ENCODE measurements around the gene CD34.
"Not testable (repeated sequence)": the region's sequence is repeated elsewhere in the genome, so short reads cannot be mapped to it uniquely, and the experiment has no call there.

Gene CD34

DNA sequence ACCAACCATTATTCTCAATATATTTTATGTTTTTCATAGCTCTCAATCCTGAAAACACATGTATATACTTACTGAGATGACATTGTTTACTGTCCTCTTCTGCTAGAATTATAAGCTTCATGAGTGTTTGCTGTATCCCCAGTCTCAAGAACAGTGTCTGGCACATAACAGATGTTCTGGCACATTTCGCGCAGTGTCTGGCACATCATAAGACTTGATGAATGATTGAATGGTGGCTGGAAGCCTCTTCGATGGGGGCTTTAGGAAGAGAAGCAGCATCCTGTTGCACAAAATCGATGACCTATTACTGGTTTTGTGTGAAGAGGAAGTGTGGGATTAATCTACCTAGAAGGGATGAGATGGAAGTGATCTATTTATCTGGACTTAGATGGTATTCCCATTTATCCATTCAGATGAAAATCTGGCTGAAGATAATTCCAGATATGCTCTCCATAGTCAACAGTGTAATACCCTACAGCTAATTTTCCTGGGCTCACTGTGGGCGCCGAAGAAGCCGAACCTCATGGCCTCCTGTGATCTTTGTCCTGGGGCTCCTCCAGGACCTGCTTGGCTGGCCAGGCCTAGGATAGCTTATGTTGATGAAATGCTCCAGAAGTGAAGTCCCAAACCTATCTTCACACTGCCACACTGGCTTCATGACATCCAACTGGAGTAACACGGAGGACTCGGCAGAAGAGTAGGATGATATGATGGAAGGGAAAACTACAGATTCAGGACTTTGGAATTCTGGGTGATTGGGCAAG lies 26.5 kb downstream of the CD34 start:
- ATAC-seq (replicated peaks), result no peak
- Mint-ChIP-seq H3K27ac (no peak overlapping the region), H3K36me3 (no peaks in the 10 kb centered on the region), H3K9me3 (no peaks in the 10 kb centered on the region), H3K4me1 (peaks cover 23 to 33% of the 10 kb centered on the region in 2 donors), H3K4me3 (peak overlapping the region; percentile 51 to 67), H3K27me3 (peaks cover 0 to 11% of the 10 kb centered on the region in 2 donors)
- DNase-seq, result no peak

DNA sequence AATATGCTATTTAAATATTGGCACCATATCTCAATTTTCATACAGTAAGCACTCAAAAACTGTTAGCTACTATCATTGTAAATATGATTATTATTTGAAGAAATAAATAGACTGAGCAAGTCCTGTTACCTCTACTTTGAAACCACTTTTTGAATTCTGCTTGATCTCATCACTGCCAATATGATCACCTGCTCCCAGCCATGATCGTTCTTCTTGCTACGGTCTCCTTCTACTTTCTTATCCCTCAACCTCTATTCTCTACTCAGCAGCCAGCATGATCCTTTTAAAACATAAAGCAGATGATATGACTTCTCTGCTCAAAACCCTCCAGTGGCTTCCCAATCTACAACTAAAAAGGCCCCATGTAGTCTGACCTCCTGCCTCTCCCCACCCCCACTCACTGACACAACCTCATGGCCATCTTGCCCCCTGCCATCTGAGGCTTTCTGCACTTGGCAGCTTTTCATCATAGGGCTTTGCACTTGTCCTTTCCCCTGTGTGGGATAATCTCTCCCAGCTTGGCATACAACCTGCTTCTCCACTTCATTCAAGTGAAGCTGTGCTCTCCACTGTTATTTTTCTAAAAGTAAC lies 27.2 kb downstream of the CD34 start:
- H3K4me1 Mint-ChIP-seq, result peaks cover 21 to 29% of the 10 kb centered on the region in 2 donors
- H3K9me3 Mint-ChIP-seq, result no peaks in the 10 kb centered on the region
- no peaks in the 10 kb centered on the region for H3K36me3 Mint-ChIP-seq
- peak overlapping the region; percentile 20 for H3K27ac Mint-ChIP-seq
- H3K4me3 Mint-ChIP-seq, result peak overlapping the region; percentile 78 to 87
- DNase-seq (no peak), ATAC-seq (replicated peaks) (no peak)
- H3K27me3 Mint-ChIP-seq, result peaks cover 0 to 11% of the 10 kb centered on the region in 2 donors

GRCh38 chr1:207883104-207883651 lies 27.7 kb downstream of the CD34 start:
- H3K4me3 Mint-ChIP-seq, result peak overlapping the region; percentile 78 to 87
- DNase-seq (no peak), ATAC-seq (replicated peaks) (peak; percentile 67)
- peaks cover 0 to 11% of the 10 kb centered on the region in 2 donors for H3K27me3 Mint-ChIP-seq
- H3K9me3 Mint-ChIP-seq, result no peaks in the 10 kb centered on the region
- peaks cover 21 to 29% of the 10 kb centered on the region in 2 donors for H3K4me1 Mint-ChIP-seq
- H3K27ac Mint-ChIP-seq, result peak overlapping the region; percentile 76
- H3K36me3 Mint-ChIP-seq, result no peaks in the 10 kb centered on the region

DNA sequence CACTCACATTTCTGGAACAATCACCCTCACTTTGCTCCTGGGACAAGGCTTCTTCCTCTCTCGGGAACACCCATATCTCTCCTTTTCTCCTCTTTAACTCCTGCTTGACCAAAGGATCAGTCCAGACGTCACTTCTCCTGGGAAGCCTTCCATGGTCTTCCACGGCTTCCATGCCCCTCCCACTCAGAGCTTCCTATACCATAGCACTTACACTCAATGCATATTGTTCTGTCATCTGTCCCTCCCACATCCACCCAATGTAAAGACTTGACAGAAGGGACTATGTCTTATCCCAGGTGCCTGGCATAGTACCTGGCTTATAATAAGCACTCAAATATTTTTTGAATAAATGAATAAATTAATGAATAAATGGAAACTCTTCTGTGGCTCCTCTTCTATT lies 28.2 kb downstream of the CD34 start:
- ATAC-seq (replicated peaks) (peak; percentile 4 to 19), DNase-seq (no peak)
- no peaks in the 10 kb centered on the region for H3K9me3 Mint-ChIP-seq
- peaks cover 0 to 11% of the 10 kb centered on the region in 2 donors for H3K27me3 Mint-ChIP-seq
- no peak overlapping the region for H3K4me3 Mint-ChIP-seq
- no peaks in the 10 kb centered on the region for H3K36me3 Mint-ChIP-seq
- peaks cover 21 to 29% of the 10 kb centered on the region in 2 donors for H3K4me1 Mint-ChIP-seq
- no peak overlapping the region for H3K27ac Mint-ChIP-seq

- no peaks in the 10 kb centered on the region for H3K9me3 Mint-ChIP-seq
- H3K27me3 Mint-ChIP-seq, result no peaks in the 10 kb centered on the region
- ATAC-seq (replicated peaks) (no peak), DNase-seq (no peak)
- no peak overlapping the region for H3K4me3 Mint-ChIP-seq
- no peaks in the 10 kb centered on the region for H3K36me3 Mint-ChIP-seq
- peaks cover 20 to 43% of the 10 kb centered on the region in 2 donors for H3K4me1 Mint-ChIP-seq
- no peak overlapping the region for H3K27ac Mint-ChIP-seq
Measured at GRCh38 chr1:207878939-207879338, 32.0 kb downstream of the CD34 start.

GRCh38 chr1:207877914-207878313 lies 33.0 kb downstream of the CD34 start:
- H3K4me1 Mint-ChIP-seq, result peaks cover 20 to 43% of the 10 kb centered on the region in 2 donors
- H3K27ac Mint-ChIP-seq; H3K9me3 Mint-ChIP-seq; DNase-seq; H3K36me3 Mint-ChIP-seq; ATAC-seq (replicated peaks); H3K27me3 Mint-ChIP-seq; H3K4me3 Mint-ChIP-seq: not testable (repeated sequence)

DNA sequence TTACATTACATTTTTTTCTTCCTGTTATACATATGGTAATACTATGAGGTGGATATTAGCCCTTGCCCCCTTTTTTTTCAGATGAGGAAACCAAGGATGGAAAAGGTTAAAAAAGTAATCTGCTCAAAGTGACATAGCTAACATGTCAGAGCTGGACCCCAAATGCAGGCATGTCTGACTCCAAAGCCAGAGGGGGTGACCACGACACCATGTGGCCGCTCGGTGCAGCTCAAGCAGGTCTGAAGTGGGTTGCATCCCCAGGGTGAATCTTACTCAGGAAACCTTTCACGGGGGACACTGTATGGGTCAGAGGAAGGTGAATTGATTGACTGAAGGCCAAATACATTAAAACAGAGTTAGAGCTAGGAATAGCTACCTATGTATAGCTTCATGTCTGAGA lies 34.8 kb downstream of the CD34 start:
- H3K27ac Mint-ChIP-seq, result no peak overlapping the region
- H3K4me1 Mint-ChIP-seq, result peaks cover 26 to 50% of the 10 kb centered on the region in 2 donors
- H3K36me3 Mint-ChIP-seq, result no peaks in the 10 kb centered on the region
- H3K4me3 Mint-ChIP-seq, result no peak overlapping the region
- no peaks in the 10 kb centered on the region for H3K27me3 Mint-ChIP-seq
- H3K9me3 Mint-ChIP-seq, result no peaks in the 10 kb centered on the region
- DNase-seq (no peak), ATAC-seq (replicated peaks) (no peak)

GRCh38 chr1:207875532-207875931 lies 35.4 kb downstream of the CD34 start:
- Mint-ChIP-seq H3K4me3 (no peak overlapping the region), H3K36me3 (no peaks in the 10 kb centered on the region), H3K4me1 (peaks cover 31 to 56% of the 10 kb centered on the region in 2 donors), H3K27me3 (no peaks in the 10 kb centered on the region), H3K27ac (peak overlapping the region; percentile 59), H3K9me3 (no peaks in the 10 kb centered on the region)
- no peak for ATAC-seq (replicated peaks)
- DNase-seq, result no peak

DNA sequence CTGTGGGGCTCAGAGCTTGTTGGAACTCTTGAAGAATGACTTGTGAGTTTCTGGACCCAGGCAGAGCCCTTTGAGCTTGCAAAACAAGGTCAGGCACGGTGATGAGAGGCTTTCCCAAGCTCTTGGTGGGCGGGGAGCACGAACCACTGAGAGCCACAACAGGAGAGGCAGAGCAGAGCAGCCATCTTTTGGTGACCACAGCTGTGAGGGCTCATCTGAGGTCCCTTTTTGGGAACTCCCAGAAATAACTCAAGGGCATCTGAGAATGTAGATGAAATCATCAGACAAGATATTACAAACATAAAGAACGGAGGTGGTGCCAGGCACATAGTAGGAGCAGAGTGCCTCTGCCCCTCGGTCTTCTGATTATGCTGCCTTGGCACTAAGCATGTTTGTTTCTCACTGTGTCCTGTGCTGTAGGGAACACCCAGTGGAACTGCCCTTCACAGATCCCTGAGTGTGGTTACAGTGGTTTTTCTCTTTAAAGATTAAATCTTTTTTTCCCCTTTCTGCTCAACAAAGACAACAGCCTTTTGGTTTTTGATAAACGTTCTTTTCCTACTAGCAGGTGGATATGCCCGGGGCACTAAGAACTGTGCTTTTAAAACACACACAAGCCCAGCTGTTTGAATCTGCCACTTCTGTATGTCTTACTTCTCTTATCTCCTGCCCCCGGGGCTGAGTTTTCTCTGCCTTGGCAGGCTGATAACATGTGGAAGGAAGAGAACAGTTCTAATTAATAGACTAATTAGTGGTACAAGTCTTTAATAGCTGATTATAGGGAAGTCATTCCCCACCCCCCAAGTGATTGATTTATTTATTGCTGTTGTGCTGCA lies 37.7 kb downstream of the CD34 start:
- Mint-ChIP-seq H3K4me1 (peaks cover 43 to 71% of the 10 kb centered on the region in 2 donors), H3K4me3 (peak overlapping the region; percentile 72 to 73), H3K9me3 (no peaks in the 10 kb centered on the region), H3K27ac (peak overlapping the region; percentile 94), H3K36me3 (peaks cover 0 to 3% of the 10 kb centered on the region in 2 donors), H3K27me3 (no peaks in the 10 kb centered on the region)
- DNase-seq (no peak), ATAC-seq (replicated peaks) (peak; percentile 69 to 73)

DNA sequence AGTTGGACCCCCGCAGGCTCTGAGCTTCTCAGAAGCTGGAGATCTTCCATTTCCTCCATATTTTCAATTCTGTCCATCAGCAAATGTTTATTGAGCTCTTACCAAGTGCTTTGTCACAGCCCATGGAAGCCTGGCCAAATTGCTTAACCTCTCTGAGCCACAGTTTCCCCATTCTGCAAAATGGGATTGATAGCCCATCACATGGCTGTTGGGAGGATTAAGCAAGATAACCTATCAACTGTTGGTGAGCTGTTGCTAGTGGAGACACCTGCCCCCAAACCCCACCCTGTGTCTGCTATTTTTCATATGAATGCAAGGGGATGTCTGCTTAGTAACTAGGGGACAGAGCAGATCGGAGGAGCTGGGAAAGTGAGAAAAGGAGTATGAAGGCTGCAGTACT lies 38.3 kb downstream of the CD34 start:
- H3K9me3 Mint-ChIP-seq, result no peaks in the 10 kb centered on the region
- peak overlapping the region; percentile 72 to 73 for H3K4me3 Mint-ChIP-seq
- H3K36me3 Mint-ChIP-seq, result peaks cover 0 to 4% of the 10 kb centered on the region in 2 donors
- no peaks in the 10 kb centered on the region for H3K27me3 Mint-ChIP-seq
- peaks cover 48 to 78% of the 10 kb centered on the region in 2 donors for H3K4me1 Mint-ChIP-seq
- DNase-seq (no peak), ATAC-seq (replicated peaks) (no peak)
- H3K27ac Mint-ChIP-seq, result peak overlapping the region; percentile 94

GRCh38 chr1:207871117-207871649 lies 39.7 kb downstream of the CD34 start:
- no peak for DNase-seq
- Mint-ChIP-seq H3K4me3 (no peak overlapping the region), H3K27me3 (no peaks in the 10 kb centered on the region), H3K27ac (no peak overlapping the region), H3K36me3 (peaks cover 11 to 13% of the 10 kb centered on the region in 2 donors), H3K4me1 (peaks cover 59 to 87% of the 10 kb centered on the region in 2 donors), H3K9me3 (no peaks in the 10 kb centered on the region)
- no peak for ATAC-seq (replicated peaks)

DNA sequence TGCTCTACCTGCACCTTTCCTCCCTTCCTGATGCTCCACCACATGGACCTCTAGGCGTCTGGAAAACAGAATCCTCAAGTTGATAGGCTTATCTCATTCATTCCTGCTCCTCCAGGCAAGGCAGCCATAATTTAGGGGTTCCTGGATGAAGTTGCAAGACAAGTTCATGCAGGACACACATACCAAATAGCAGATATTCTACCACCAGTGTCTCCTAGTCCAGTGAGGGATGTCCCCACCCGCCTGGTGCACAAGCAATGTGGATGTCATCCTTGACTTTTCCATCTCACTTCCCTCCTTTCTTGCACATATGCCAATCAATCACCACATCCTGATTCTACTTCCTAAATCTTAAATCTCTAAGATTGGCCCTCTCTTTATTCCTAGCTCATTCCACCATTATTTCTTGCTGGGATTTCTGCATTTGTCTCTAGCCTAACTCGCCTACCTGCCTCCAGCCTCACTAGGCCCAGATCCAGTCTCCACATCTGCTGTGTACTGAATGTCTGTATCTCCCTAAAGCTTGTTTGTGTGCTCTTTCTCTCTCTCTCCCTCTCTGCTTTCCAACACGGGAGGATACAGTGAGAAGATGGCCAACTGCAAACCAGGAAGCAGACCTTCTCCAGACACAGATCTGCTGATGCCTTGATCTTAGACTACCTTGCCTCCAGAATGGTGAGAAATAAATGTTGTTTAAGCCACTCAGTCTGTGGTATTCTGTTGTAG lies 40.5 kb downstream of the CD34 start:
- Mint-ChIP-seq H3K36me3 (peaks cover 17 to 18% of the 10 kb centered on the region in 2 donors), H3K27ac (peak overlapping the region; percentile 15), H3K4me3 (peak overlapping the region; percentile 84 to 93), H3K27me3 (no peaks in the 10 kb centered on the region), H3K9me3 (no peaks in the 10 kb centered on the region), H3K4me1 (peaks cover 58 to 86% of the 10 kb centered on the region in 2 donors)
- DNase-seq (no peak), ATAC-seq (replicated peaks) (no peak)

DNA sequence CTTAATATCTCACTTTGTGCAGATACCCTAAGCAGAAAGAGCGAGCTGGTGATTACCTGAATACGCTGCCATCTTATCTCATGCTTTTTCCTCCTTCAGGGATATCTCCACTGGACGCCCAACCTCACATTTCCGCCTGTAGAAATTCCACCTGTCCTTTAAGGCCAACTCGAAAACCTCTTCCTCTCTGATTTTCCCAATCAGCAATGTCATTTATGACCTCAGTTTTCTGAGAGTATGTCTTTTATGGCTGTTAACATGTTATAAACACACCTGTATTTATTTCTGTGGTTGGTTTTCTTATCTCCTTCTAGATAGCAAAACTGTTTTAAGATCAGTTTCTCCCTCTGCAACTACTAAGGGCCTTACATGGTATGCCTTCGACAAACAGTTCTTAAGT lies 41.1 kb downstream of the CD34 start:
- Mint-ChIP-seq H3K9me3 (no peaks in the 10 kb centered on the region), H3K27ac (no peak overlapping the region), H3K36me3 (peaks cover 17 to 18% of the 10 kb centered on the region in 2 donors), H3K4me3 (peak overlapping the region; percentile 84 to 93), H3K27me3 (no peaks in the 10 kb centered on the region), H3K4me1 (peaks cover 62 to 80% of the 10 kb centered on the region in 2 donors)
- ATAC-seq (replicated peaks), result no peak
- DNase-seq, result no peak
